HEK293T (cell line): ENCODE results near the gene SIDT2.

Experiments
- CTCF ChIA-PET: fragments of 350-600 bp; formaldehyde crosslinking; extraction: SDS; loops from one replicate; lab custom pipeline; 2021; ENCODE audit warnings: antibody characterized with exemption, inconsistent platforms; lab: Yijun Ruan, JAX
- POLR2A ChIA-PET: fragments of 350-600 bp; formaldehyde crosslinking; extraction: SDS; loops from one replicate; lab custom pipeline; 2020; ENCODE audit warnings: antibody characterized with exemption, inconsistent platforms; lab: Yijun Ruan, JAX
- DNase-seq: peaks from one replicate; pipeline ENCODE4 v3.0.0; 2012; ENCODE audit warnings: mixed read lengths; ENCODE audit errors: extremely low spot score
- ARNT ChIP-seq: fragments of 450-650 bp; IDR thresholded peaks from 2 replicates; pipeline ENCODE4 v1.6.1; 2017; ENCODE audit warnings: mild to moderate bottlenecking
- BHLHE40 ChIP-seq: fragments of 450-650 bp; IDR thresholded peaks from 2 replicates; pipeline ENCODE4 v1.6.1; 2016; ENCODE audit warnings: mild to moderate bottlenecking, moderate library complexity, borderline replicate concordance
- CTBP1 ChIP-seq: fragments of 450-650 bp; IDR thresholded peaks from 2 replicates; pipeline ENCODE4 v1.6.1; 2016; ENCODE audit warnings: borderline replicate concordance
- ELF4 ChIP-seq: fragments of 450-650 bp; IDR thresholded peaks from 2 replicates; pipeline ENCODE4 v1.6.1; 2017; ENCODE audit warnings: antibody characterized with exemption
- FOXA1 ChIP-seq: fragments of 450-650 bp; IDR thresholded peaks from 2 replicates; pipeline ENCODE4 v1.6.1; 2016; ENCODE audit warnings: mild to moderate bottlenecking
- FOXK2 ChIP-seq: fragments of 450-650 bp; IDR thresholded peaks from 2 replicates; pipeline ENCODE4 v1.6.1; 2016; ENCODE audit warnings: mild to moderate bottlenecking
- FOXM1 ChIP-seq: fragments of 450-650 bp; IDR thresholded peaks from 2 replicates; pipeline ENCODE4 v1.6.1; 2017; ENCODE audit warnings: mild to moderate bottlenecking, borderline replicate concordance
- HDGF ChIP-seq: fragments of 450-650 bp; IDR thresholded peaks from 2 replicates; pipeline ENCODE4 v1.6.1; 2017; ENCODE audit warnings: antibody characterized with exemption, borderline replicate concordance
- L3MBTL2 ChIP-seq: fragments of 450-650 bp; conservative IDR thresholded peaks from 2 replicates; pipeline ENCODE4 v1.6.1; 2016; ENCODE audit warnings: mild to moderate bottlenecking
- LEF1 ChIP-seq: fragments of 450-650 bp; IDR thresholded peaks from 2 replicates; pipeline ENCODE4 v1.6.1; 2017; ENCODE audit warnings: mild to moderate bottlenecking, borderline replicate concordance
- NFRKB ChIP-seq: fragments of 450-650 bp; IDR thresholded peaks from 2 replicates; pipeline ENCODE4 v1.6.1; 2016; ENCODE audit warnings: mild to moderate bottlenecking, moderate library complexity
- SP1 ChIP-seq: fragments of 450-650 bp; IDR thresholded peaks from 2 replicates; pipeline ENCODE4 v1.6.1; 2017
- SUZ12 ChIP-seq: fragments of 450-650 bp; IDR thresholded peaks from 2 replicates; pipeline ENCODE4 v1.6.1; 2016; ENCODE audit warnings: mild to moderate bottlenecking
- TARDBP ChIP-seq: fragments of 450-650 bp; IDR thresholded peaks from 2 replicates; pipeline ENCODE4 v1.6.1; 2016
- ZNF384 ChIP-seq: fragments of 450-650 bp; IDR thresholded peaks from 2 replicates; pipeline ENCODE4 v1.6.1; 2016
- TF ChIP-seq, protein P1 (sequence below): fragments of 450-650 bp; IDR thresholded peaks from 2 replicates; pipeline ENCODE4 v1.6.1; 2016

The SIDT2 gene

GRCh38 chr11:117171007-117171403, 7.5 kb upstream of the SIDT2 start:
- no peak for DNase-seq
- ChIA-PET POLR2A (interaction anchor here (1.1 to 4.5 kb wide), 3 partner anchors 9 to 56 kb away, joined by 3 to 24 read pairs (median 4); partner anchors contain the start of gene PAFAH1B2), CTCF (no interaction called here)
- TF ChIP-seq BHLHE40 (no peak), FOXK2 (no peak), FOXA1 (no peak), NFRKB (no peak), L3MBTL2 (no peak), TARDBP (no peak), ELF4 (no peak), FOXM1 (no peak), SUZ12 (no peak), ZNF384 (no peak), ARNT (no peak), SP1 (no peak), LEF1 (no peak), HDGF (no peak), CTBP1 (no peak)
- TF ChIP-seq, protein P1, sequence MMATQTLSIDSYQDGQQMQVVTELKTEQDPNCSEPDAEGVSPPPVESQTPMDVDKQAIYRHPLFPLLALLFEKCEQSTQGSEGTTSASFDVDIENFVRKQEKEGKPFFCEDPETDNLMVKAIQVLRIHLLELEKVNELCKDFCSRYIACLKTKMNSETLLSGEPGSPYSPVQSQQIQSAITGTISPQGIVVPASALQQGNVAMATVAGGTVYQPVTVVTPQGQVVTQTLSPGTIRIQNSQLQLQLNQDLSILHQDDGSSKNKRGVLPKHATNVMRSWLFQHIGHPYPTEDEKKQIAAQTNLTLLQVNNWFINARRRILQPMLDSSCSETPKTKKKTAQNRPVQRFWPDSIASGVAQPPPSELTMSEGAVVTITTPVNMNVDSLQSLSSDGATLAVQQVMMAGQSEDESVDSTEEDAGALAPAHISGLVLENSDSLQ, result no peak

- CTCF ChIA-PET, result interaction anchor here (0.9 to 1.6 kb wide), 3 partner anchors 9 to 55 kb away, joined by 3 to 5 read pairs (median 4); no protein-coding TSS in a partner anchor
- TF ChIP-seq ARNT, result no peak
- no peak for TF ChIP-seq HDGF
- no peak for TF ChIP-seq L3MBTL2
- TF ChIP-seq TARDBP, result no peak
- TF ChIP-seq NFRKB, result no peak
- TF ChIP-seq LEF1, result no peak
- TF ChIP-seq CTBP1, result no peak
- TF ChIP-seq SP1, result no peak
- no peak for TF ChIP-seq FOXA1
- no peak for TF ChIP-seq SUZ12
- TF ChIP-seq BHLHE40, result no peak
- TF ChIP-seq, protein P1, result no peak
- no peak for TF ChIP-seq ELF4
- no peak for TF ChIP-seq ZNF384
- TF ChIP-seq FOXM1, result no peak
- no peak for TF ChIP-seq FOXK2
- POLR2A ChIA-PET, result interaction anchor here (1.1 to 4.5 kb wide), 3 partner anchors 9 to 56 kb away, joined by 3 to 24 read pairs (median 4); partner anchors contain the start of gene PAFAH1B2
- no peak for DNase-seq
Measured at GRCh38 chr11:117171404-117172061, 7.0 kb upstream of the SIDT2 start.

DNA sequence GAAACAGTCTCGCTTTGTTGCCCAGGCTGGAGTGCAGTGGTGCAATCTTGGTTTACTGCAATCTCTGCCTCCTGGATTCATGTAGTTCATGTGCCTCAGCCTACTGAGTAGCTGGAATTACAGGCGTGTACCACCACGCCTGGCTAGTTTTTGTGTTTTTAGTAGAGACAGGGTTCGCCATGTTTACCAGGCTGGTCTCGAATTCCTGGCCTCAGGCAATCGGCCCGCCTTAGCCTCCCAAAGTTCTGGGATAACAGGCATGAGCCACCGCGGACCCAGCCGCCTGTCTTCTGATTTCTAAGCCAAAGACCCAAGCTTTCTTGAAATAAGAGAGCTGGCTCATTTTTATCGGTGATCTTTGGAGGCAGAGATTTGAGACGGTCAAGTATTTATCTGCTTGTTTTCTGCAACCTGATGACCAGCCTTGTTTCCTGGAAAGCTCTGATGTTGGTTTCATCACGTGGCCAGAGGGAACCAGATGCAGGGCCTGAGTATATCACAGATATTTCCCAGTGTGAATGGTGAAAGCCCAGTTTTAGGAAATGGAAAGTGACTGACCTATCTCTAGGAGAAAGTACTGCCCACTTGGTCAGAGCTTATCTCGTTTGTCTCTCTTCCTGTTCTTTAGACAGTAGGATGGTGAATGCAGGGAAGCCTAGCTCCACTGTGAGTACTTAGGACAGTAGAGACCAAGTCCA, 5.7 kb upstream of the SIDT2 start:
- POLR2A ChIA-PET, result interaction anchor here (1.9 to 4.5 kb wide), 2 partner anchors 11 to 28 kb away, joined by 4 to 24 read pairs; partner anchors contain the start of gene PAFAH1B2
- TF ChIP-seq CTBP1 (no peak), SP1 (no peak), LEF1 (no peak), L3MBTL2 (no peak), FOXA1 (no peak), HDGF (no peak), NFRKB (no peak), ELF4 (no peak), TARDBP (no peak)
- CTCF ChIA-PET, result interaction anchor here (0.5 to 1.6 kb wide), 4 partner anchors 8 to 386 kb away, joined by 3 to 5 read pairs (median 4); no protein-coding TSS in a partner anchor
- no peak for DNase-seq

DNA sequence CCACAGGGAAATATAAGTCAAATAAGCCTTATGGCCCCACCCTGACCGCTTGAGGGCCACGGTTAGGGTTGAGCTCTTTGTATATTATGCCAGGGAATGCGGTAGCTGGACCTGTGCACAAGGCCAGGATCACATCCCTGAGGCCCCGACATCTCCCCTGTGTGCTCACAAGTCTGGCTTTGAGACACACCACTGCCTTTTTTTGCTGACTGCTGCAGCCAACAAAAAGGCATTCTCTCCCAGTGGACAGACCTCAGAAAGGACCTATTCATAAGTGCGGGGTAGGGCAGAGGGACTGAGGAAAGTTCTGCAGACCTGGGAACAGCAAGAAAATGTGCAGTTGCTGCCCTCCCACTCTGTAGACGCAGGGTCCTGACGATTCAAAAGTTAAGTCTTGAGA, 3.4 kb upstream of the SIDT2 start:
- ChIA-PET POLR2A (interaction anchor here (1.6 kb wide), 1 partner anchor 31 kb away, joined by 11 read pairs; the partner anchor contains the start of gene PAFAH1B2), CTCF (no interaction called here)
- TF ChIP-seq FOXA1, result no peak
- no peak for TF ChIP-seq FOXM1
- no peak for TF ChIP-seq ZNF384
- TF ChIP-seq BHLHE40, result no peak
- TF ChIP-seq NFRKB, result no peak
- no peak for TF ChIP-seq L3MBTL2
- TF ChIP-seq LEF1, result no peak
- no peak for TF ChIP-seq ELF4
- TF ChIP-seq TARDBP, result no peak
- TF ChIP-seq CTBP1, result no peak
- no peak for TF ChIP-seq SP1
- no peak for TF ChIP-seq SUZ12
- TF ChIP-seq ARNT, result no peak
- TF ChIP-seq FOXK2, result no peak
- no peak for TF ChIP-seq HDGF
- no peak for DNase-seq

- ChIA-PET CTCF (no interaction called here), POLR2A (interaction anchor here (1.6 kb wide), 1 partner anchor 32 kb away, joined by 11 read pairs; the partner anchor contains the start of gene PAFAH1B2)
- DNase-seq, result no peak
- TF ChIP-seq SP1 (no peak), ARNT (no peak), L3MBTL2 (no peak)
Measured at GRCh38 chr11:117175781-117176180, 2.8 kb upstream of the SIDT2 start.
